ENCODE results near the gene EPN1.
"Not testable (repeated sequence)": the region's sequence is repeated elsewhere in the genome, so short reads cannot be mapped to it uniquely, and the experiment has no call there.

Gene EPN1

GRCh38 chr19:55694656-55695491, 19.8 kb downstream of the EPN1 start:
- no peak for ATAC-seq

DNA sequence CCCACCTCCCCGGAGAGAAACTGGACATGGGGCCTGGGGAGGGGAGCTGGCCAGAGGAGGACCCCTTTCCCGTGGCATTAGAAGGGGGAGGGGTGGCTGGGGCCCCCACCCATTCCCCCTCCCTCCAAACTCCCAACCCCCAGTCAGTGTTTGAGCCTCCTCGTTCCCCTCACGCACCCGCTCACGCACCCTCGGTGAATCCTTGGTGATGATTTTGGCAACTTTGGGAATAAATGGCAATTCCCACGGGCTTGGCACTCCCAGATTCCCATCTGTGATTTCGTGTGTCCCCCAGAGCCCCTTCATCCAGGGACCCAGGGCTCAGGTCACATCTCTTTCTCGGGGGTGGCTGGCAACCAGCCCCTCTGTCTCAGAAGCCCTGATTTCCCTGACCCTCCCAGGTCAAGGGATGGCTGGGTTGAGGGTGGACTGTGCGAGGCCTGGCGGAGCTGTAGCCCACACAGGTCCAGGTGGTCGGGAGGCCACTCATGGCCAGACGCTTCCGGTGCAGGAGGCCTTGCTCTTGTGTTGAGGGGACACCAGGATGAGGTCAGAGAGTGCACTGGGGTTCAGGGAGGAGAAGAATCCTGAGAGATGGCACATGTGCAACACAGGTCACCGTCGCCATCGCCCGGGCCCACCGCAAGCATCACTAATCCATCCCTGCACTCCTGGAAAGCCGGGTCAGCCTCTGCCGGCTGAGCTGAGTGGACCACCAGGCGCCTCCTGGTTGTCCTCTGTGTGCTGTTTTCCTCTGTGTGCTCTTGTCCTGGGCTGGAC, 20.7 kb downstream of the EPN1 start:
- ATAC-seq, result no peak

GRCh38 chr19:55696301-55697068, 21.5 kb downstream of the EPN1 start:
- ATAC-seq, result no peak

DNA sequence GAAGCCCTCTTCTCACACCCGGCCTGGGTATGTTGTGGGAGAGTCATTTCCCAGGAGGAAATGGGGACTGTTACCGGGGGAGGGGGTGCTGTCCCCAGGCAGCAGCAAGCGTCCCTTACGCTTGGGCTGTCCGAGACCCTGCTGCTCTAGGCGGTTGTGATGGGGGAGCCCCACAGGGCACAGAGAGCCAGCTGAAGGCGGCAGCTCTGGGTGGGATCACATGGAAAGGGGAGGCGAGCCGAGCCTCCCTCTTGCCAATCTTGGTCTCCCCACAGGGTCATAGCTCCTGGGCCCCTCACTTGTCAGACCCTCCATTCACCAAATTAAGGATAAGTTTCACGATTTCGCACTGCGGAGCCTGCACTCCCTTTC, 22.0 kb downstream of the EPN1 start:
- no peak for ATAC-seq

- no peak for ATAC-seq
These were observed 22.7 kb downstream of the EPN1 start for GRCh38 chr19:55697698-55698097.

- no peak for ATAC-seq
These were observed 23.2 kb downstream of the EPN1 start for GRCh38 chr19:55698256-55698655.

- ATAC-seq, result no peak
These were observed 24.2 kb downstream of the EPN1 start for GRCh38 chr19:55699221-55699620.

DNA sequence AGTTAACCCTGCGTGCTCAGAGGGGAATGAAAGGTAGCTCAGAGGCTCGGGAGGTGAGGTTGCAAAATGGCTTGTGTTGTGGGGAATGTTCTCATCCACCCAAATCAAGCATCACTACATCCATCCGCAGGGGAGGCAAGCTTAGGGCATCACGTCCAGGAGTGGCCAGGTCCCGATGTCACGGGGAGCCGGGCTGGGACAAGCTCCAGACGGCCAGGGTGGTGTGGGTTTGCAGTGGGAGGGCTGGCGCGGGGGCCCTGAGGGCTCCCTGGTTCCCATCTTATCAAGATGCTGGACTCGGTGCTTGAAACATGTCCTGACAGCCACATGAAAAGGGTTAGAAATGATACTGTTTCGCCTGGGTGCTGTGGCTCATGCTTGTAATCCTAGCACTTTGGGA, 25.8 kb downstream of the EPN1 start:
- ATAC-seq, result no peak

- no peak for ATAC-seq
These were observed 27.2 kb downstream of the EPN1 start for GRCh38 chr19:55702131-55702627.

DNA sequence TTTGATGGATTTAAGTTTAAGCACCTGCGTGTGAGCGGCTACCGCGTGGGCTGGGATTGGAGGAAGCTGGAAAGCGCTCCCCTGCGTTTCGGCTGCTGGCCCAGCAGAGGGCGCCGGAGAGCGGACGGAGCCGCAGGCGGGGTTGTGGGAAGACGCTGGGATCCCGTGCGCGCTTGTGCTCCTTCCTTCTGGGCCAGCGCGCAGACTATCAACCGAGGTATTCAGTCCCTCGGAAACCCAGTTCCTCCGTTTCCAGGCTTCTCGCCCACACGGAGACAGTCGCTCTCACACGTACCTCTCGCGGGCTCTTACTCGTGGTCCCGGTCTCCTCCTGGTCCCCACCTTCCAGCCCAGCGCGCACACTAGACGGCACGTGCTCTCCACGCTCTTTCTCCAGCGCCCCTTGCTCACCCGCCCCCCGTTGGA, 28.8 kb downstream of the EPN1 start:
- ATAC-seq, result peak in 1 of 2 donors; percentile 24

- ATAC-seq, result no peak
These were observed 29.6 kb downstream of the EPN1 start for GRCh38 chr19:55704494-55705245.

DNA sequence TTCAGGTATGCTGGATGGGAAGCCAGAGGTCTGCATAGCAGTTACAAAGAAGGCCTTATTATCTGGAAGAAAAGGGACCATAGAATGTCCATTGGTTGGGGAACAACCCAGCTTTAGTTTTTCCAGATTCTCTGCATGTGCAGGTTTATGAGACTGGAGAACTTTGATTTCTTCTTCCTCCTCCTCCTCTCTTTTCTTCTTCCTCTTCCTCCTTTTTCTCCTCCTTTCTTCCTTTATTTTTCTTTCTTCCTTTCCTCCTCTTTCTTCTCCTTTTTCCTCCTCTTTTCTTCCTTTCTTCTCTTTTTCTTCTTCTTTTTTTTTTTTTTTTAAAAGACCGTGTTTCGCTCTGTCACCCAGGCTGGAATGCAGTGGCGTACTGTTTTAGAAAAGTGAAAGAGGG, 30.9 kb downstream of the EPN1 start:
- no peak for ATAC-seq

GRCh38 chr19:55711719-55712118, 36.7 kb downstream of the EPN1 start:
- ATAC-seq, result no peak

- ATAC-seq, result no peak
These were observed 38.0 kb downstream of the EPN1 start for GRCh38 chr19:55712804-55713631.

DNA sequence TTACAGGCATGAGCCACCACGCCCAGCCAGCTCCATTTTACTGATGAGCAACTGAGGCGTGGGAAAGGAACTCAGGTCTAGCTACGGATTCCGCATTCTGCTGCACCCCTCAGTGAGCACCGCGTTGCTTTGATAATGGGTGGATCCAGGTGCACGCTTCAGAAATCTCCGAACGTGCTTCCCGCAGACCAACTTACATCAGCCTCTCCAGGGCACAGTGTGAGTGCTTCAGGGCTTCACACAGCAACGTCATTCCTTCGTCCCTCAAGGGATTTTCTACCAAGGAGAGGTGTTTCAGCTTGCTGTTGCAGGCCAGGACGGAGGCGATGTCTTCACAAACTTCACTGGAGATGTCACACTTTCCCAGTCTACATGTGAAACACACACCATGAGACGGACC, 41.5 kb downstream of the EPN1 start:
- ATAC-seq, result no peak

GRCh38 chr19:55717251-55717650, 42.2 kb downstream of the EPN1 start:
- no peak for ATAC-seq

- not testable (repeated sequence) for ATAC-seq
These were observed 43.1 kb downstream of the EPN1 start for GRCh38 chr19:55717879-55718711.

DNA sequence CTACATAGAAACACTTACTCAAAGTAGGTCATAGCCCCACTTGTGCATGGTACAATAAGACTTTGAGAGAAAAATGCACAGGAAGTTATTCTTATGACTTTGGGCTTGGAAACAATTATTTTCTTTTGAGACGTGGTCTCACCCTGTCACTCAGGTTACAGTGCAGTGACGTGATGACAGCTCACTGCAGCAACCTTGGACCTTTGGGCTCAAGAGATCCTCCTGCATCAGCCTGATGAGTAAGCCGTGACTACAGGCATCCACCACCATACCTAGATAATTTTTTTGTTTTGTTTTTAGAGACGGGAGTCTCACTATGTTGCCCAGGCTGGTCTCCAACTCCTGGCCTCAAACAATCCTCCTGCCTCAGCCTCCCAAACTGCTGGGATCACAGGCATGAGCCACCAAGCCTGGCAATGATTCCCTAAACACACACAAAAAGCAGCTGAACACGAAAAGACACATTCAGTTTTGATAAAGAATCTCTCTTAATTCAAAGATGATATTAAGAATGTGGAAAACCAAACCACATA, 45.3 kb downstream of the EPN1 start:
- no peak for ATAC-seq

GRCh38 chr19:55720801-55721200, 45.8 kb downstream of the EPN1 start:
- ATAC-seq, result no peak

DNA sequence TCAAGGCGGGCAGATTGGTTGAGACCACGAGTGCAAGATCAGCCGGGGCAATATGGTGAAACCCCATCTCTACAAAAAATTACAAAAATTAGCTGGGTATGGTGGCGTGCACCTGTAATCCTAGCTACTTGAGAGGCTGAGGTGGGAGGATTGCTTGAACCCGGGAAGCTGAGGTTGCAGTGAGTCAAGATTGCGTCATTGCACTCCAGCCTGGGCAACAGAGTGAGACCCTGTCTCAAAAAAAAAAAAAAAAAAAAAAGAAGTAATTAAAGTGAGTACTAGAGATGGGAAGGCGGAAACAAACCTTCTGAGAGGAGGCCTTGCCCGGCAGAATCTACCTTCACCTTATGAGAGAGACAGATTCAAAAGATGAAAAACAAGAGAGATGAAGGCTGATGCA, 48.5 kb downstream of the EPN1 start:
- ATAC-seq, result no peak
